PFSK-1 (cell line): ENCODE data around the gene FLOT1.
A peak's percentile ranks its signal among the peaks of the same experiment; 100 is the strongest.

Experiments used
- FOXP2 ChIP-seq: optimal IDR thresholded peaks from 2 replicates; pipeline ENCODE3; 2011; ENCODE audit warnings: borderline replicate concordance, control low read depth, inconsistent platforms; ENCODE audit not compliant: insufficient read depth; ENCODE audit errors: extremely low read length, extremely low read depth
- POLR2AphosphoS5 ChIP-seq: IDR thresholded peaks from 2 replicates; pipeline ENCODE4 v1.6.1; 2012; ENCODE audit warnings: low read depth, mild to moderate bottlenecking, control low read depth, low read length, moderate library complexity
- SIN3A ChIP-seq: IDR thresholded peaks from 2 replicates; pipeline ENCODE4 v1.6.1; 2012; ENCODE audit warnings: mild to moderate bottlenecking, low read length, moderate library complexity, borderline replicate concordance; ENCODE audit not compliant: insufficient read depth
- TAF1 ChIP-seq: IDR thresholded peaks from 2 replicates; pipeline ENCODE4 v1.6.1; 2012; ENCODE audit warnings: low read length, control low read depth, borderline replicate concordance; ENCODE audit not compliant: insufficient read depth
- TF ChIP-seq, protein P1 (sequence below), 2 experiments: IDR thresholded peaks; 2 replicates each; pipeline versions ENCODE4 v1.6.1 to v1.8.0; 2011 to 2012; ENCODE audit warnings: low read depth in 2 of 2, low read length in 2 of 2, control low read depth in 1 of 2, inconsistent platforms in 1 of 2, mild to moderate bottlenecking in 1 of 2, moderate library complexity in 1 of 2; ENCODE audit not compliant: insufficient read depth in 1 of 2

Gene FLOT1

DNA sequence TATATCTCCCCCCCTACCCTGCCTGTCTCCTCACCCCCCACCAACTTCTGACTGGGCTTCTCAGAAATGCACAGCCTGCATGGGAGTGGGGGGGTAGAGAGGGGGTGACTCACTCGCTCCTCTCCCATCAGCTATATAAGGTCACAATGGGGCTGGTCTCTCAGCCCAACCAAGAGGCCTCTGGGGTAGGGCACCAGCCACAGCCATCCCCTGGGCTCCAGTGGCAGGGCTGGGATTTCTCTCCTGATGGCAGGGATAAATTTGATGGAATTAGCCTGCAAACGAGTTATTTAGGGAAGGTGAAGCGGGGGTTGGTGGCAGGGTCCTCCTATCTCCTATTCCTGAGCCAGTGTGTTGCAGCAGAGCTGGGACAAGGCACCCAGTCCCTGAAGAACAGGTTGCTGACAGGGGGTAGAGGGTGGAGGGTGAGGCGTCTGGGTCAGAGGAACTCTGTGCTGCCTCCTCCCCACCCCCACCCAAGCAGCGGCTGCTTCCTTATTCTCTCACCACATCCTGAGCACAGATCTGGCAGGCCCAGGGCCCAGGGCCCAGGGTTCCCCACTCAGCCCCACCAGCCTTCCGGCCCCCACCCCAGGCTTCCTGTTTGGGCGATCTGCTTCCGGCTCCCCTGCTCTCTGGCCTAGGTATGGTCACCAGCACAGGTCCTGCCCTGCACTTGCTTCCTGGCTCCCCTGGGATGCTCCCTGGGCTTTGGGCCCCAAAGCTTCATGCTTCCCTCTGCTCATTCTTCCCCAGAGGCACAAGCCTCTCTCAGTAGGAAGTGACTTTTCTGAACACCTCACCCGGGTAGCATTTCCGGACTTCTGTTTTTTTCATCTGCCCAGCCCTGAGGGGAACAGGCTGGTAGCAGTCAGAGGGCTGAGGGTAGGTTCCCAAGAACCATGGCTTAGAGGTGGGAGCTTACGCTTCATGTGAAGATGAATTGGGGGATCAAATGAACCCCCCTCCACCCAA lies 60.1 kb downstream of the FLOT1 start:
- peak; percentile 59 for TF ChIP-seq POLR2AphosphoS5
- TF ChIP-seq FOXP2, result no peak
- no peak for TF ChIP-seq SIN3A
- 0 out of 2 replicates have a peak, but pooled peaks have one; percentile 43 for TF ChIP-seq TAF1
- TF ChIP-seq, protein P1, sequence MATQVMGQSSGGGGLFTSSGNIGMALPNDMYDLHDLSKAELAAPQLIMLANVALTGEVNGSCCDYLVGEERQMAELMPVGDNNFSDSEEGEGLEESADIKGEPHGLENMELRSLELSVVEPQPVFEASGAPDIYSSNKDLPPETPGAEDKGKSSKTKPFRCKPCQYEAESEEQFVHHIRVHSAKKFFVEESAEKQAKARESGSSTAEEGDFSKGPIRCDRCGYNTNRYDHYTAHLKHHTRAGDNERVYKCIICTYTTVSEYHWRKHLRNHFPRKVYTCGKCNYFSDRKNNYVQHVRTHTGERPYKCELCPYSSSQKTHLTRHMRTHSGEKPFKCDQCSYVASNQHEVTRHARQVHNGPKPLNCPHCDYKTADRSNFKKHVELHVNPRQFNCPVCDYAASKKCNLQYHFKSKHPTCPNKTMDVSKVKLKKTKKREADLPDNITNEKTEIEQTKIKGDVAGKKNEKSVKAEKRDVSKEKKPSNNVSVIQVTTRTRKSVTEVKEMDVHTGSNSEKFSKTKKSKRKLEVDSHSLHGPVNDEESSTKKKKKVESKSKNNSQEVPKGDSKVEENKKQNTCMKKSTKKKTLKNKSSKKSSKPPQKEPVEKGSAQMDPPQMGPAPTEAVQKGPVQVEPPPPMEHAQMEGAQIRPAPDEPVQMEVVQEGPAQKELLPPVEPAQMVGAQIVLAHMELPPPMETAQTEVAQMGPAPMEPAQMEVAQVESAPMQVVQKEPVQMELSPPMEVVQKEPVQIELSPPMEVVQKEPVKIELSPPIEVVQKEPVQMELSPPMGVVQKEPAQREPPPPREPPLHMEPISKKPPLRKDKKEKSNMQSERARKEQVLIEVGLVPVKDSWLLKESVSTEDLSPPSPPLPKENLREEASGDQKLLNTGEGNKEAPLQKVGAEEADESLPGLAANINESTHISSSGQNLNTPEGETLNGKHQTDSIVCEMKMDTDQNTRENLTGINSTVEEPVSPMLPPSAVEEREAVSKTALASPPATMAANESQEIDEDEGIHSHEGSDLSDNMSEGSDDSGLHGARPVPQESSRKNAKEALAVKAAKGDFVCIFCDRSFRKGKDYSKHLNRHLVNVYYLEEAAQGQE (IDR thresholded peaks at IDR 0.05; ENCODE audit: insufficient read depth in 1 of 2, low read depth in 2 of 2, low read length in 2 of 2), result no peak

DNA sequence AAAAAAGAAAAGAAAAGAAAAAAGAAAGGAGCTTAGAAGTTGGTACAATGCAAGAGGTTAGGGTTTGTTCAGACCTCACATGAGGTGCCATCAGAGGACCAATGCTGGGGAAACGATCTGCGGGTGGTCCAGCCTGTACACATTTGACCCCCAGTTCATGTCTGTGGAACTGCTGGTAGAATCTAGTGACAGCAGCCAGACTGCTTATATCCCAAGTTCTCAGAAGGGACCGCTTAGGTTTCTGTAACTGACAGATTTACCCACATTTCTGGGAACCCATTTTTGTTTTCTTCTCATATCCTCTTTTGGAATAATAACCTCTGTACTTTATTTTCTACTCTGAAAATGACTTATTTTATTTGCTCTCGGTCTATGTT lies 60.7 kb downstream of the FLOT1 start:
- TF ChIP-seq POLR2AphosphoS5, result no peak
- no peak for TF ChIP-seq SIN3A
- TF ChIP-seq, protein P1 (IDR thresholded peaks at IDR 0.05; ENCODE audit: insufficient read depth in 1 of 2, low read depth in 2 of 2, low read length in 2 of 2), result no peak
- TF ChIP-seq FOXP2, result no peak
- no peak for TF ChIP-seq TAF1

DNA sequence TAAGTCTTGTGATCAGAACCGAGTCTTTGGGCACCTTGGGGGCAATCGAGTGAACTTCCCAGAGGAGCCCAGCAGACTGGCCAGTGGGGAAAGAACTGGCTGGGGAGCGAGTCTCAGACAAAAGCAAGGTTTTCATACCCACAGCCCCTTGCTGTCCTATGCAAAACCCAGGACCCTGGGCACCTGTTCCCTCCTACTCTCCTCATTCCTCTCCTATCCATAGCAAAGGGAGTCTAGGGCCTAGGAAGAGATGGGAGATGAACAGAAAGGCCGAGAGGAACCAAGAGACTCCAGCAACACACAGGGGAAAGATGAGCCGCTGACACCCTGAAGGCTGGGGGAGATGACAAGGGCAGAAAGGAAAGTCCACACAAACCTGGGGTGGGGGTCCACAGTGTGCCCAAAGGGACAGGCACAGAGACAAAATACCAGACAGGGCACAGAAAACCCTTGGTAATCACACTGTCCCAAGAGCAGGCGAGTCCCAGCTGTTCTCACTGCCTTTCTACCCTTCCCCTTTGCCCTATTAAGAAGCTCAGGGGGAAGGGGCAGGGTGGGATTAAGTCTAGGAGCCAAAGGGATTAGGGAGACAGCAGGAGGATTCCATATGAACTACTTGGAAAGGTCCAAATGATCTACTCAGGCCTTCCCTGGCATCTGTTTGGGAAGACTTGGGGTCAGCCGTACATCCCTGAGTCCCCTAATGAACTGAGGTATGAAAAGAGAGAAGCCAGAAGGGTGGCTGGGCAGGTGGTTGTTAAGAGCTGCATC lies 62.5 kb downstream of the FLOT1 start:
- TF ChIP-seq TAF1, result no peak
- TF ChIP-seq, protein P1 (IDR thresholded peaks at IDR 0.05; ENCODE audit: insufficient read depth in 1 of 2, low read depth in 2 of 2, low read length in 2 of 2), result no peak
- TF ChIP-seq FOXP2, result no peak

DNA sequence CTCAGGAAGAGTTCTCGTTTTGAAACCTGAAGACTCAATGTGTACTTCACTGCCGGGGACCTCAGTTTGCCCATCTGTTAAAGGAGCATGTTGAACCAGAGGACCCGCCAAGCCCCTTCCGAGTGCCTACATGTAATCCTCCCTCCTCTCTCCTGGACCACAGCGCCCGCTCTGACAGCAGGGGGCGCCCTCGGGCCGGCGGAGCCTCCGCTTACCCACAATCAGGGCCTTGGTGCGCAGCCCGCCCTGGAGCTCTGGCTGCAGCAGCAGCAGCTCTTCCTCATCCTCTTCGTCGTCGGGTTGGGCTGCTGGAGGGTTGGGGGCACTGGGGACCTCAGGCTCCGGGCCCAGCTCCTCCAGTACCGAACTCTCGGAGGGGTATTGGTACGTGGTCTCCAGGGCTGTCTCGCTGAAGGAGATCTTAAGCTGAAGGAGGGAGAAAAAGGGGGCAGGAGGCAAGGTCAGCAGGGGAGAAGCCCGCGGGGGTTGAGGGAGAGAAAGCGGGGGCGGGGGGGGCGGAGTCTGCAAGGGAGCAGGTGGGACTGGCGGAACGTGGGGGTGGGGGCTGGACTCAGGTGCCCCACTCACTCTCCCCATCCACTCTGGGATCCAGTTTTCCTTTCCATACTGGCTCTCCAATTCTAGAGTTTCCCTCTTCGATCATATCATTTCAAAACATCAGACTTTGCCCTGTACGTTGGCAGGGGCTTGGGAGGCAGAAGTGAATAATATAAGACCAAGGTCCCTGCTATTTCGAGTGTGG lies 63.3 kb downstream of the FLOT1 start:
- TF ChIP-seq, protein P1 (IDR thresholded peaks at IDR 0.05; ENCODE audit: insufficient read depth in 1 of 2, low read depth in 2 of 2, low read length in 2 of 2), result no peak
- TF ChIP-seq POLR2AphosphoS5, result no peak
- TF ChIP-seq SIN3A, result no peak
- TF ChIP-seq FOXP2, result no peak
- no peak for TF ChIP-seq TAF1
